GM12878 (cell line): ENCODE data around the gene ATP6V0A1. TPM values are rescaled to one million over a fixed set of nuclear protein-coding genes. Genes with fewer than 3 reads are reported as not detected.

Experiments
- CEBPZ ChIP-seq: fragments of 150-350 bp; IDR thresholded peaks from 2 replicates; pipeline ENCODE4 v1.6.1; 2016; ENCODE audit warnings: low read depth, low read length
- DPF2 ChIP-seq: fragments of 450-650 bp; IDR thresholded peaks from 2 replicates; pipeline ENCODE4 v1.6.1; 2017; ENCODE audit warnings: mild to moderate bottlenecking
- IRF3 ChIP-seq: fragments of 450-650 bp; IDR thresholded peaks from 2 replicates; pipeline ENCODE4 v1.6.1; 2014; ENCODE audit warnings: mild to moderate bottlenecking
- PKNOX1 ChIP-seq: fragments of 450-650 bp; IDR thresholded peaks from 2 replicates; pipeline ENCODE4 v1.6.1; 2016; ENCODE audit warnings: mild to moderate bottlenecking
- SIN3A ChIP-seq: IDR thresholded peaks from 2 replicates; pipeline ENCODE4 v1.6.1; 2012; ENCODE audit warnings: low read depth, low read length, improper control_type of control experiment
- polyA plus RNA-seq, 11 experiments: library from polyadenylated mRNA; depleted of rRNA in 4 of 11; unstranded in 6 of 11; stranded (reverse) in 5 of 11; fragments of >200 nt; fragmentation: Nextera tagmentation in 4 of 11; fragmentation: Illumina TruSeq in 1 of 11; extraction: Ambion mirVana in 4 of 11; extraction: Trizol in 1 of 11; gene quantifications; 1 replicate in 1 of 11; 2 replicates in 10 of 11; pipeline versions ENCODE4 v1.2.1 to v1.2.3, GENCODE V29; 2011 to 2016; ENCODE audit warnings: inconsistent platforms in 2 of 11, missing spikeins in 2 of 11, low read depth in 1 of 11
- total RNA-seq, 4 experiments: library from RNA; depleted of rRNA in 3 of 4; stranded (reverse); fragments of >200 nt in 3 of 4; fragmentation: Illumina TruSeq in 1 of 4; extraction: Trizol in 1 of 4; gene quantifications; 2 replicates each; pipeline versions ENCODE4 v1.2.1 to v1.2.3, GENCODE V29; 2013 to 2021
- TF ChIP-seq, protein P1 (sequence below): fragments of 450-650 bp; IDR thresholded peaks from 2 replicates; pipeline ENCODE4 v1.6.1; 2017; ENCODE audit warnings: low read depth, mild to moderate bottlenecking, moderate library complexity

The ATP6V0A1 gene
- total and polyA plus RNA-seq, 10 of the 15 experiments (the other 5 are each of a cell fraction or from before 2014, with no cell fraction given), result 3.0 to 76.6 (median 30.9) TPM

DNA sequence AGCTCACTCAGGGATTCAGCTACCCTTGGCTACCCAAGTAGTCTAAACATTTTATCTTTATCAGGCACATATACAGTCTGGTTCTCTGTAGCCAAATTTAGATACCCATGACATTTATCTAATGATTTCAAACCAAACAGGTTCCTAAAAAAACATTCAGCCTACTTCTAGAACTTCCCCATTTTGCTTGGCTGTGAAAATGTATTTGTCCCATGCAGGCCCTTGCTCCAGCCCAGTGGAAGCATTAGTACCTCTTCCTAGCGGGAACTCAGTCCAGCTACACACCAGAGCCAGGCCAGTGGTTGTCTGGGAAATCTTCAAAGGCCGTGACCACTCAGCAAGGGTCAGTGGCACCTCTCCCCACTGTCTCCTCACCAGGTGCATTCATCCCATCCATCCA lies 51.2 kb downstream of the ATP6V0A1 start (continued):
- TF ChIP-seq, protein P1, sequence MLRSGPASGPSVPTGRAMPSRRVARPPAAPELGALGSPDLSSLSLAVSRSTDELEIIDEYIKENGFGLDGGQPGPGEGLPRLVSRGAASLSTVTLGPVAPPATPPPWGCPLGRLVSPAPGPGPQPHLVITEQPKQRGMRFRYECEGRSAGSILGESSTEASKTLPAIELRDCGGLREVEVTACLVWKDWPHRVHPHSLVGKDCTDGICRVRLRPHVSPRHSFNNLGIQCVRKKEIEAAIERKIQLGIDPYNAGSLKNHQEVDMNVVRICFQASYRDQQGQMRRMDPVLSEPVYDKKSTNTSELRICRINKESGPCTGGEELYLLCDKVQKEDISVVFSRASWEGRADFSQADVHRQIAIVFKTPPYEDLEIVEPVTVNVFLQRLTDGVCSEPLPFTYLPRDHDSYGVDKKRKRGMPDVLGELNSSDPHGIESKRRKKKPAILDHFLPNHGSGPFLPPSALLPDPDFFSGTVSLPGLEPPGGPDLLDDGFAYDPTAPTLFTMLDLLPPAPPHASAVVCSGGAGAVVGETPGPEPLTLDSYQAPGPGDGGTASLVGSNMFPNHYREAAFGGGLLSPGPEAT, result no peak
- TF ChIP-seq DPF2 (no peak), IRF3 (no peak), CEBPZ (no peak), SIN3A (no peak), PKNOX1 (no peak)
- TF ChIP-seq, all 136 proteins: peak for 0
